ENCODE results near the gene FBXW9. TPM values are rescaled to one million over a fixed set of nuclear protein-coding genes. Genes with fewer than 3 reads are reported as not detected.
"Not testable (repeated sequence)": the region's sequence is repeated elsewhere in the genome, so short reads cannot be mapped to it uniquely, and the experiment has no call there.

Gene FBXW9
- total RNA-seq, 1 donor from 2014 or later: 14.8 TPM

DNA sequence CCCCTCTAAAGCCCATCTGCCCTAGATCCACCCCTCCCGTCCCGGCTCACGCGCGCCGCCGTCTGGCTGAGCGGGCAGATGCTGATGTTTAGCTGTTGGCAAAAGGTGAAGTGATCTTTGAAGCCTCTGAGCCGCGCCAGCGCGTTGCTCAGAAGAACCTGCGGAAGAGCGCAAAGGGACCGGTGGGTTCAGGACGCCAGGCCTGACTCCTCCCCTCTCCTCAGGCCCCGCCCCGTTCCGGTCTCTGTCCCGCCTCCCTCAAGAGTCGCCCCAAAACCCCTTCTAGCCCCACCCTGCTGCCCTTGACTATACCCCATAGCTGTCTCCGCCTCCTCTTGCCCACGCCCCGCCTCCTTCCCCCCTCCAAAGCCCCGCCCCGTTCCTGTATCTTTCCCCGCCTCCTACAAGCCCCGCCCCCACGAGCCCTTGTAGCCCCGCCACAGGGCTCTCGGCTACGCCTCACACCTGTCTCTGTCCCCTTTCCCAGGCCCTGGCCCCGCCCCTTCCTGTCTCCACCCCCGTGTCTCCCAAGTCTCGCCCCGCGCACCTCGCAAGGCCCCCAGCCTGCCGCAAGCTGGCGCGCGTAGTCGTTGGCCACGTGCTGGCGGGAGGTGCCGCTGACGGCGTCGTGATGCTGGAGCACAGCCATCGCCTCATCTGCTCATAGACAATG is 39.4 kb downstream of the FBXW9 start:
- no peak for DNase-seq (ENCODE audit: low read depth, low spot score)

DNA sequence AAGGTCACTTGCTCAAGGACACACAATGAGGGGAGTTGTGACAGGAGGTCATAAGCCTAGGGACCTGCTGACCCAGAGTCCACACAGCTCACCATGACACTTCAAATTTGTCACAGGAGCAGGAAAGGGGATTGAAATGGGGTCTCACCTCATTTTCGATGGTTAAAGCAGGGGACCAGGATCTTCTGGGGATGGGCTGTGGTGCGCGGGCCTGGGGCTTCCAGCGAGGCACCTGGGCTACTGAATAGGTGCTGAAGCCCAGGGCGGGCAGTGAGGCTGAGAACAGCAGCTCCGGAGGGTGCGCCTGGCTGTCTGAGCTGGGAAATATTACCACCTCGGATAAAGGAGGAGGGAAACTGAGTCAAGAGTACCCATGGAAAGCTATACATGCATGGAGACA is 40.9 kb downstream of the FBXW9 start:
- no peak for DNase-seq (ENCODE audit: low read depth, low spot score)

DNA sequence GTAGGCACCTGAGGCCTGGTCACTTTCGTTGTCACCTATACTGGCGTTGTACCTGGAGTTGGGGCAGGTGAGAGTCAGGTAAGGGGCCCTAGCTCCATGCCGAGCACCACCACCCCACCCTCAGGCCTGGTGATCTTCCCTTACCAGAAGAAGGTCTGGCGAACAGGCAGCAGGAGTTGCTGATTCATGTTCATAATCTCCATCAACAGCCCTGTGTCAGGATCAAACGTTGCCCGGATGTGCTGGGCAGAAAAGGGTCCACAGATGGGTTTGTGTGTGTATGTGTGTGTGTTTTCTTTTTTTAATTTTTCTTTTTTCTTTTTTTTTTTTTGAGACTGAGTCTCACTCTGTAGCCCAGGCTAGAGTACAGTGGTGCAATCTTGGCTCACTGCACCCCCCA is 44.2 kb downstream of the FBXW9 start:
- no peak for DNase-seq (ENCODE audit: low read depth, low spot score)

DNA sequence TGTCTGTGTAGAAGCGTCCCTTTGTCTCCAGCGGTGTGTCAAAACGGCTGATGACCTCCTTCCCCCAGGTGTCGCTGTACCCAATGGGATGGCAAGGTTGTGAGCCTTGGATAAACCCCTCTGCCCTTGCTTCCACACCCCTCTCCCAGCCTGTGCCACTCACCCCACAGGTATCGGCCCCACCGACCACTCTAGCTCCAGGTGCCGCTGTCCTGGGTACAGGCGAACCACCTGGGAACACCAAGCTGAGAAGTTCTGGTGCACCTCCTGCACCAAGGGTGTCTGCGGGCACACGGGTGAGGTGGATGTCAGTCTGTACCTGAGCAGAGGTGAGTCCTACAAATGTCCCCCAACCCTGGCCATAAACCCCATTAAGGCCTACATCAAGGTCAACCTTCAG is 46.5 kb downstream of the FBXW9 start:
- DNase-seq (ENCODE audit: low read depth, low spot score): no peak

DNA sequence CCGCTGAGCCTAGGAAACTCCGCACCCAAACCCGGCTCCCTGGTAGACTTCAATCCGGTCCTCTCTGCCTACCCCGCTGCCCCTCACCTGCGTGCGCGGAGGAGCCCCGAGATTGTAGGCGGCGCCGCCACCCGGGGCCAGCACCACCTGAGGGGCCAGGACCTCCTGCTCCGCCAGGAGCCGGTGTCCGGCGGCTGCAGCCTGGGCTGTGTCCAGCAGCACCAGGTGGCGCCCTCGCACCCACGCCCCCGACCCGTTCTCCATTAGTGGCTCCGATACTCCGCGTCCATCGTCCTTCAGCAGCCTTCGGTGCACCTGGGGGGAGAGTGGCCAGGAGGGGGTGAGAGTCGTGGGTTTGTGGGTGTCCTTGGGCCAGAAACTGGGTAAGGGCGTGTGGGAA is 48.3 kb downstream of the FBXW9 start:
- DNase-seq (ENCODE audit: low read depth, low spot score): no peak

DNA sequence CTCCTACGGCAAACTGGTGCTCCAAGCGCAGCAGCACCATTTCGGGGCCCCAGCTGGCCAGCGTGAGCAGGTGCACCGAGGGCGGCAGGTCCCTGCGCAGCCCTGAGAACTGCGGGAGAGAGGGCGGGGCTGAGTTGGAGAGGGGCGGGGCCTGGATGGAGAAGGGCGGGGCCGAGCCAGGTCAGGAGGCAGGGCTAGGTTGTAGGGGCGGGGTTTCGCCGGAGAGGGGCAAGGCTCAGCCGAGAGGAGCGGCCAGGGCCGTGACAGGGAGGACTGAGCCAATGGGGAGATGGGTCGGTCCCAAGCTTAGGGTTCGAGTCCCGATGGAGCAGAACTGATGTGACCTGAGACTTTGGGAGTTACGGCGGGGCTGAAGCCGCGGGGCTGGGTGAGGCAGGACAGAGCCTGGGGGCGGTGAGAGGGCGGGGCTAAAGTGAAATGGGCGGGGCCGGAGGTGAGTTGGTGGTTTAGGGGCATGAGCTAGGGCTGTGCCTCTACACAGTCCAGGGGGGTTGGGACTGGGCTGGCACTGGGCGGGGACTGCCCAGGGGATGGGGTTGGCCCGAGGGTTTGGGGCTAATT is 48.9 kb downstream of the FBXW9 start:
- DNase-seq (ENCODE audit: low read depth, low spot score): no peak

DNA sequence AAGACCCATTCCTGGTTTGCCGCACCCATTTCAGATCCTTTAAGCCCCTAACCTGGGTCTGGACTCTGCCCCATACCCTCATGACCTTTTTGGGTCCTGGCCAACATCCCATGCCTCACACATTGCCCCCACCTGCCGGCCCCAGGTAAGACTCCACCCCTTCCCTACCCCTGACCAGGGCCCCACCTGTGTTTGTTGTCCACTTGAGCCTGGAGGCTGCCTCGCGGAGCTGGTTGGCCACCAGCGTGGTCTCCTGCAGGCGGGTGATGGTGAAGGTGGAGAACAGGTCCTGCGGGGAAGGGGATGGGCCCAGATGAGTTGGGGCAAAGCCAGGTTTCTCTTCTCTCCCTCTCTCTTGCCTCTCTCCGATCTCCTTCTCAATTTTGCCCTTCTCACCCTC is 49.4 kb downstream of the FBXW9 start:
- no peak for DNase-seq (ENCODE audit: low read depth, low spot score)

DNA sequence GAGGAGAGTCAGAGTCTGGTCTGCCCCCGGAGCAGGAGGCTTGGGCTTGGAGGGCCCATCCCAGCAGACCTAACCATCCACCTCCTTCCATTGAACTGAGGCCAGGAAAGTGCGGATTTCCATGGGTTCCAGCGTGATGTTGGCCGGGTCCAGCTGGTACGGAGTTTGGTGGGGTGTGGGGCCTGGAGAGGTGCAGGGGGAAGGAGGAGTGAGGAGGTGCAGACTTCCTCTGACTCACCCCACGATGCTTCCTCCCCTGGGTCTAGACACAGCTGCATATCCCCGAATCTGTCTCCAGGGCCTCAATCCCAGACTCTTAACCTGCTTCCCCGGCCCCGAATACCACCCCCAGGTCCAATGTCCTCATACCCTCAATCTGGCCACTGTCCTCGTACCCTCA is 49.9 kb downstream of the FBXW9 start:
- no peak for DNase-seq (ENCODE audit: low read depth, low spot score)

DNA sequence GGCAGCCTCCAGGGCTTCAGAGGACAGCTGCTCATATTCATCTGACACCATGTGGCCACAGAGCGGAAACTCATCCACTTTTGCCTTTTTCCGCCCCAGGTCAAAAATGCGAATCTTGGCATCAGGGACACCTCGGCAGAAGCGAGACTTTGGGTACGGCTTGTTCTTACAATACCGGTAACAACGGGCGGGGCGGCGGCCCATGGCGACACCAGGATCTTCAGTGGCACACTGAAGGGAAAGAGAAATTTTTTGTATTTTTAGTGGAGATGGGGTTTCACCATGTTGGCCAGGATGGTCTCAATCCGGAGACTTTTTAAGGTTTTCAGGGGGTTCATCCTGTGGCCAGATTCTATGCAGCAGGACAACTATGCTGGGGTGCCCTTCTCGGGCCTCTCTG is 52.7 kb downstream of the FBXW9 start:
- not testable (repeated sequence) for DNase-seq (ENCODE audit: low read depth, low spot score)

DNA sequence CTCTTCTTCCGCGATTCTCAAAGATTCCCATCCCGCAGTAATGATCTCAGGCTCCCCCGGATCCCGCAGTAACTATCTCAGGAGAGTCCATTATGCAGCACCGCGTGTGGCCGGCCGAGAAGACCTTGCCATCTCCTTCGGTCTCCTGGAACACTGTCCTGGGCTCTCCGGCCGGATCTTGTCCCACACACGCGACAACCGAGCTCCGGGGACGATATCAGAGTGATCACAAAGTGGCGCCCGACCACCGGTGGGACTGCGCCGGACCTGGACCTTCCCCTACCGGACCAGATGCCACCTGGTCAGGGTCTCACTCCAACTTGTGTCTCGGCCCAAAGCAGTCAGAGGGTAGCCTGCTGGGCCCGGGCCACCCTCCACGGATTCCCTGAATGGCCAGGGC is 53.9 kb downstream of the FBXW9 start:
- DNase-seq (ENCODE audit: low read depth, low spot score): no peak

DNA sequence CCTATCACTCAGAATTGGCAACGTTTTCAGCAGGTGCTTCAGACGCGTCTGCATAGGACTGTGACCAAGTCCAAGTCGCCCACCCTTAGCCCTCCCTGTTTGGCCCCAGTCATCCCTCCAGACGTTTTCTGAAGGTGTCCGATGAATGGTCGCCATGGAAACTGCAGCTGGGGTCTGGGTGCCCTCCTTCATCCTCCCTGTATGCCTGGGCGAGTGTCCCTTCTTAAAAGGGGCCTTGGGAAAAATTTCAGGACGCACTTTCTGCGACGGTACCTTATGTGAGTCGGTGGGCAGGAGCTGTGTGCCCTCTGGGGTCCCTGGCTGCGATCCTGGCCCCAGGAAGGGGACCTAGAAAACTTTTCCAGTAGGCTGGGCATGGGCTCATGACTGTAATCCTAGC is 55.0 kb downstream of the FBXW9 start:
- DNase-seq (ENCODE audit: low read depth, low spot score): no peak

DNA sequence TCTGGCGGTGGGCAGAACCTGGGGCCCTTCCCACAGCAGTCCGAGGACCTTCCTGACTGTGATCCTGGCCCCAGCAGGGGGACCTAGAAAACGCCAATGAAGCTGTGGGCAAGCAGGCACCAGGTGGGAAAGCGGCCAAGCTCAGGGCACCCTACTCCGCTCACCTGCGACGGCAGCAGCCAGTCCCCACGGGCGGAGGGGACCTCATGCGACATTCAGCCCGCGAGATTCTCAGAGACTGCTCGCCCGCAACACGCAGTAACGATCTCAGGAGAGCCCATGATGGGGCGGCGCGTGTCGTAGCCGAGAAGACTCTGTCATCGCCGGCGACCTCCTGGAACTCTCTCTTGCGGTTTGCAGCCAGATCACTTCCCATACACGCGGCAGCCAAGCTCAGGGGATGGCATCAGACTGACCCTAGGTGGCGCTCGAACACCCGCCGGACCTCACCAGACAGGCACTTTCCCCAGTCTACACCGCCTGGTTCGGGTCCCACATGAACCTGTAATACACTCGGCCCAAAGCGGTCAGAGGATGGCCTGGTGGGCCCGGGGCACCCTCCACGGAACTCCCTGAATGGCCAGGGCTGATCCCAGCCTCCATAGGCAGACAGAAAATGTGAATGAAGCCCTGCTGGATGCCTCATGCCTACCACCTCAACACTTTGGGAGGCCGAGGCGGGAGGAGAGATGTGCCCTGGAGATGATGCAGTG is 56.4 kb downstream of the FBXW9 start:
- peak; percentile 20 for DNase-seq (ENCODE audit: low read depth, low spot score)

Other genes with a start within 250 kb of the FBXW9 start
- gene ZNF709, start 211.8 kb downstream of the FBXW9 start, total RNA-seq: 2.6 and 3.9 TPM in 2 replicates
- 6.8 and 9.1 TPM in 2 replicates for gene ZNF564, start 145.1 kb downstream of the FBXW9 start, total RNA-seq
- gene ZNF490, start 85.8 kb downstream of the FBXW9 start, total RNA-seq: 6.0 and 9.7 TPM in 2 replicates
- 17.4 and 19.4 TPM in 2 replicates for gene ZNF791, start 85.7 kb downstream of the FBXW9 start, total RNA-seq
- 27.1 and 41.5 TPM in 2 replicates for gene MAN2B1, start 29.9 kb downstream of the FBXW9 start, total RNA-seq
- gene WDR83, start 29.8 kb downstream of the FBXW9 start, total RNA-seq: 7.5 and 10.9 TPM in 2 replicates
- gene DHPS, start 14.8 kb downstream of the FBXW9 start, total RNA-seq: 58.6 and 60.9 TPM in 2 replicates
- gene GNG14, start 8.6 kb downstream of the FBXW9 start, total RNA-seq: not detected in 2 replicates
- gene TNPO2, start 27.3 kb upstream of the FBXW9 start, total RNA-seq: 23.9 and 31.4 TPM in 2 replicates
- 161 and 169 TPM in 2 replicates for gene TRIR, start 38.1 kb upstream of the FBXW9 start, total RNA-seq
- 113 and 115 TPM in 2 replicates for gene GET3, start 40.9 kb upstream of the FBXW9 start, total RNA-seq
- gene BEST2, start 55.2 kb upstream of the FBXW9 start, total RNA-seq: not detected in 2 replicates
- gene HOOK2, start 78.9 kb upstream of the FBXW9 start, total RNA-seq: 11.4 and 11.5 TPM in 2 replicates
- 33.4 and 41.1 TPM in 2 replicates for gene JUNB, start 94.9 kb upstream of the FBXW9 start, total RNA-seq
- 186 and 250 TPM in 2 replicates for gene PRDX2, start 105.2 kb upstream of the FBXW9 start, total RNA-seq
- 0.13 TPM in 1 of 2 replicates, not detected in the other for gene THSD8, start 105.4 kb upstream of the FBXW9 start, total RNA-seq
- gene RNASEH2A, start 110.0 kb upstream of the FBXW9 start, total RNA-seq: 34.7 and 50.5 TPM in 2 replicates
- gene RTBDN, start 137.9 kb upstream of the FBXW9 start, total RNA-seq: not detected in 2 replicates
- gene MAST1, start 141.9 kb upstream of the FBXW9 start, total RNA-seq: 0.18 and 0.59 TPM in 2 replicates
- 18.4 and 24.6 TPM in 2 replicates for gene DNASE2, start 184.8 kb upstream of the FBXW9 start, total RNA-seq
- gene KLF1, start 190.6 kb upstream of the FBXW9 start, total RNA-seq: not detected in 2 replicates
- 25.3 and 29.8 TPM in 2 replicates for gene GCDH, start 194.5 kb upstream of the FBXW9 start, total RNA-seq
- gene SYCE2, start 222.7 kb upstream of the FBXW9 start, total RNA-seq: 0.11 and 0.20 TPM in 2 replicates
- gene FARSA, start 237.1 kb upstream of the FBXW9 start, total RNA-seq: 56.4 and 85.4 TPM in 2 replicates
- 1,409 and 2,169 TPM in 2 replicates for gene CALR, start 242.0 kb upstream of the FBXW9 start, total RNA-seq
- 81.2 and 84.6 TPM in 2 replicates for gene RAD23A, start 249.2 kb upstream of the FBXW9 start, total RNA-seq

Measured in pulmonary artery endothelial cell (primary cell).